Neural progenitor cell (in vitro differentiated cells): ENCODE data around the gene RPL39.

ENCODE experiments used
- CTCF ChIP-seq: fragments of 200-600 bp; sonication (generic); IDR thresholded peaks from 2 replicates; pipeline ENCODE4 v1.5.1; 2017; ENCODE audit warnings: antibody characterized with exemption, mild to moderate bottlenecking
- EZH2 ChIP-seq: fragments of 200-600 bp; sonication (generic); IDR thresholded peaks from 2 replicates; pipeline ENCODE4 v1.6.1; 2017; ENCODE audit warnings: antibody characterized with exemption, mild to moderate bottlenecking, moderate library complexity
- EZH2phosphoT487 ChIP-seq: fragments of 200-600 bp; sonication (generic); IDR thresholded peaks from 2 replicates; pipeline ENCODE4 v1.6.1; 2017; ENCODE audit warnings: antibody characterized with exemption

- TF ChIP-seq EZH2phosphoT487, result no peak
- TF ChIP-seq CTCF, result no peak
- no peak for TF ChIP-seq EZH2
Observed at GRCh38 chrX:119826399-119826959, 35.0 kb upstream of the RPL39 start.
